ENCODE data around the gene WDFY3.
"Not testable (repeated sequence)": the region's sequence is repeated elsewhere in the genome, so short reads cannot be mapped to it uniquely, and the experiment has no call there.

Gene WDFY3

GRCh38 chr4:84664767-84665166 is 301.7 kb downstream of the WDFY3 start:
- DNase-seq: not testable (repeated sequence)

DNA sequence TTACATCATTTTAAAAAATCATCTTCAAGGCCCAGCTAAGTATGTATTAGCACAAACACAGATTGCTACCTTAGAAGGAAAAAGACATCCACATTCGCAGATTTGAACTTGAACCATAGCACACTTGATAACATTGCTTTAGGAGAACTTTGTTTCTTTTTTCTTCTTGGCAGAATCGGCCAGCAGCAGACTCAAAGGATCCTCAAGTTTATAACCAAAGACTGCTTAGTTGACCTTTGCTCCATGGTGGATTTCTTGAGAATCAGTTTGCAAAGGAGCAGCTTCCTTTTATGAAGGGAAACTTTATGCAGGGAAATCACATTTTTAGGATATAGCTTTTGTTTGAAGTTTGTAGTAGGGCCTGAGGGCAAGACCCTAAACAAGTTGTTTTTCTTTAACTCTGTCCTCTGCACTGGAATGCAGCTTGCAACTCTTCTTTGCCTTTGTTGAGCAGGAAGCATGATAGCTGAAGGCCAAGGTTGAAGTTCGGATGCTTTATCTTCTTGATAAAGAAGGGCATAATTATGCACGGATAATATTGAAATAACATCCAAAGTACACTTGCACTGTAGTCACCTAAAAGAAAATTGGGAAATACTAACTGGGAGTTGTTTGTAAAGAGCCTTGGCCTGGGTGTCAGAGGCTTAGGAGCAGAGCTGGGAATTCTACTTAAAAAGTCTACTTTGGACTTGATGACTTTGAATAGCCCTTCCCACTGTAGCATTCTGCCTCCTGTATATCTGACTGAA is 305.1 kb downstream of the WDFY3 start:
- no peak for DNase-seq

- DNase-seq: no peak
Measured at GRCh38 chr4:84660606-84661005, 305.9 kb downstream of the WDFY3 start.

DNA sequence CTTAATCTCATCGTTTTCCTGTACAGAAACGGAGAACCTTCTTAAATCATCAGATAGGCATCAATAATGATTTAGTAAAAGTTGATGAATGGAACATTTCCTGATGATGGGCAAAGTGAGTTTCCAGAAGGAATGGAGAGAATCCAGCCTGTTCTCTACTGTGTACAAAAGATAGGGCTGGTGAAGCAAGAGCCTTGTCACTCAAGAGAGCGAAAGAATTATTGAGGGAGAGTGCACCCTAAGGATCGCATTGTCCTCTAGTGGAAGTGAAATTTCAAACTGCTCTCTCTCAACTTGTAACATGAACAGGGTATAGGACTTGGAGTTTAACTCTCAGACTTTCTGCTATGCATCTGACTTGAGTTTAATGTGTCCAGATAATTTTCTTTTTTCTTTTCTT is 314.0 kb downstream of the WDFY3 start:
- DNase-seq: no peak

GRCh38 chr4:84651499-84651898 is 315.0 kb downstream of the WDFY3 start:
- no peak for DNase-seq

GRCh38 chr4:84648863-84649647 is 317.4 kb downstream of the WDFY3 start:
- no peak for DNase-seq

DNA sequence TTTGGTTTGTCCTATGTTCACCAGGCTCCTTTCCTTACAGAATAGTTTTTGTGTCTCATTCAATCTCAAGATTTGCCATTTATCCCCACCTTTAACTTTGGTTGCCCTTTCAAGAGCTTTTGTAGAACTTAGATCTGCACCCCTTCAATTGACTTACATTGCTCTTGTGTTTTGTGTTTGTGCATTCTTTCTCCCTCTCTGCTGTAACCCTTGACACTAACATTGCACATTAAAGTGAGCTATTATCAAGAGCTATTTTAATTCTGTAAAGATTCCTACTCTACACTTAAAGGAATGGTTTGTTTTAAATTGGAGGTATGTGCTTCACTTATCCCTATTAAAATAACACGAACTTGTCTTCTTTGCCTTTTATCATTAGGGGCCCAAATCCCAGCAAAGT is 318.3 kb downstream of the WDFY3 start:
- DNase-seq: no peak

DNA sequence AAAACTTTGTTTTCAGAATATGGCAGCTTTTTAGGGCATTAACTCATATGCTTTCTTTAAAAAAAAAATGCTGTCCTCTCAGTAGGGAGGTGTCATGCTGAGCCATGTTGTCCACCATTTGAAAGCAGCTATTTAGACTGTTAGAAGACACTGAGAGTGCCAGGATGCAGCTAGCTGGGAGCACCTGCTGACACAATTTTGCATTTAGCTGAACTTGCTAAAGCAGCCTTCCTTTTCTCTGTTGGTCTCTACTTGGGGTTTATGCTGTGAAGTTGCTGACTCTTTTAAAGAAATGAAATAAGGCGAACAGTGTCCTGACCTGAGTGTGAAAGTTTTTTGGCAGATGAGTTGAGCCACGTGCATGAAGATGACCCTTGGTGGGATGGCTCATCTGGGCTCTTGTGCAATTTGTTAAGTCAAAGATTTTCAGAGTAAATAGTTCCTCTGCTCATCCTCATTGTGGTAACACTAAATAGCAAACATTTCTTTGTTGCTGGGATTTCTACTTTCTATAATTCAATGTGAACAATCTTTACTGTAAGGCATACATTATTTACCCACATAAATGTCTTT is 319.1 kb downstream of the WDFY3 start:
- DNase-seq: no peak

DNA sequence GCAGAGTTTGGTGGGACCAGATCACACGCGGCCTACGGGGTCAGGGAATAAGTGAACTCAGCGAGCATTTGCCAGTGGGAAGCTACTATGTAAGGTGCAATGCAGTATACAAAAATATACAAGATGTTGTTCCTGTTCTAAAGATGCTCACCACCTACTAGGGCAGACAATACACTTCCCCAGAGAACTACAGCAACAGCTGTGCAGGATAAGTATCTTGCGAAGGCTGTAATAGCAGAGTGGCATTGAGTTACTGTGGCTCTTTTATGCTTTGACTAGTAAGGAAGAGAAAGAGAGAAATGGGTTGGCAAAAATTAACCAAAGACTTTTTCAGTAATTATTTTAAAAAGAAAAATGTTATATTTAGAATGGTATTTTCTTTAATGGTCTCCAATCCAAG is 322.4 kb downstream of the WDFY3 start:
- DNase-seq: no peak

DNA sequence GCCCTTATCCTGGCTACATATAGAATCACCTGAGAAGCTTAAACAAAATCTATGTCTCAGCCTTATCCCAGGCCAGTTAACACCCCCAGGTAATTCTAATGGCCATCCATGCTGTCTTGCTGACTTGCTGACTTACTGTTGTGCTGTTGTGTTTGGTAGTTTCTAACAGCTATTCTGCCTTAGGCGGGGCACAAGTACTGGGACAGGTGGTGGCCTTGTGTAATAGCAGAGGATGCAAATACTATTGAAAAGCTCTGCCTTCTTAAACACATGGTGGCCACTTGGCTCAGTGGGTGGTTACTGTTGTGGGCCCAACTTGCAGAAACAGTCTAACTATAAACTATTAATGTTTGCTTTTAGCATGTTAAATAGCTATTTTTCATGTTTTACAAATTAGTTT is 327.3 kb downstream of the WDFY3 start:
- DNase-seq: no peak

- DNase-seq: no peak
Measured at GRCh38 chr4:84638092-84638491, 328.4 kb downstream of the WDFY3 start.

DNA sequence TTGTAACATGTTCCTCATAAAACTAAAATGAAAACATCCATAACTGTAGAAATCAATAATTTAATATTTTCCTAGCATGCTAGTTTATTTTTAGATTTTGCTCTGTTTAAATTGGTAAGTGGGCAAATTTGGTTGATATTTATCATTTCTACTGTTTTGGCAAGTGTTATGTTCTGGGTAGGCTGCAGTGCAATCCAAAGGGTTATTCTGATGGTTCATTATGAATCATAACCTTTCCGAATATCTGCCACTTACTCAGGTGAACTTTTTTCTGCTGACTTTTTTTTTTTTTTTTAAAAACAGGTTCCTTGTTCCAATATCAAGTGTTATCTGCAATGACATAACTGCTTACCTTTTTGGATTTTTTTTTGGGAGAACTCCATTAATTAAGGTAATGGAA is 331.5 kb downstream of the WDFY3 start:
- no peak for DNase-seq

DNA sequence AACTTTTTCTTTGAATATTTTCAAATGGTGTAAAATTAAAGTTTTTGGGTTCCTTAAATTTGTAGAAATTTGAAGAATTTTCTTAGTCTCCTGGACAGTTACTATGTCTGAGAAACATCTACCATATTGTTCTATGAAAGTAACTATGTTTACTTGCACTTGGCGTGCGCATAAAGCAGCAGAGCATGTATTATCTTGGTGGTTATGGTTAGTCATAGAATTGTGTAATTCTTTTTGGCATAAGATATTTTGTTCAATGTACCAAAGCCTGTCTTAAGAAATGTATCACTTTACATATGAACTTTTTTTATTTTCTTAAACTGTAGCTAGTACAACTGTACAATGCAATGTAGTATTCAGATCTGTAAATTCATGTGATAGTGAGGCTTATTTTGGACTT is 334.4 kb downstream of the WDFY3 start:
- no peak for DNase-seq

- DNase-seq: no peak
Measured at GRCh38 chr4:84631573-84631972, 334.9 kb downstream of the WDFY3 start.

- DNase-seq: no peak
Measured at GRCh38 chr4:84626673-84627072, 339.8 kb downstream of the WDFY3 start.

DNA sequence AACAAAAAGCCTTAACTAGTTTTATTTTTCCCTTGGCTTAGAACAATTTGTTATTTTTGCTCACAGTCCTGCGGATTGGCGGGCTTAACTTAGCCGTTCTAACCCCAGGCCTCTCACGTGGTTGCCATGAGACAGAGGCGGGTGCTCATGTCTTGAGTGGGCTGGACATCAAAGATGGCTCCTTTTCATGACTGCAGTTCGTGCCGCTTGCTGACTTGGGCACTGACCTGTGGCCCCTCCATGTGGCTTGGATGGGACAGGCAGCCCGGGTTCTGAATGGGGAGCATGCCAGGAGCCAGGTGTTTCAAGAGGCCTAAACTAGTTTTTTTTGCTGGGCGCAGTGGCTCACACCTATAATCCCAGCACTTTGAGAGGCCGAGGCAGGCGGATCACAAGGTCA is 342.8 kb downstream of the WDFY3 start:
- no peak for DNase-seq

DNA sequence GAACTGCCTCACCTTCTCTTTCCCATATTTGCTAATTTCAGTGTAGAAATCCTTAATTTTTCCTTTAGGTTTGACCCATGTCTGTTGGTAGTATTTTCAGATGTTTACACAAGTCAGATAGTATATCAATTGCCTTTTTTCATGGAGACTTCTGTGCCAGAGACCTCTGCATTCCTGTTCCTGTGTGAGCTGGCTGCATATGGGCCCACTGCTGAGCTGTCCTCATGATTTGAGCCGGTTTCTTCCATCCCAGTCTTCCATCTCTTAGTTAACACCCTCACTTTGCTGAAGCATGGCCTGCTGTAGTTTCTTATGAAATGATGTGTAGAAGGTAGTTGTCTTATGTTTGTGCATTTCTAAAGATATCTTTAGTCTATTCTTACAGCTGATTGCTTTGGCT is 343.5 kb downstream of the WDFY3 start:
- DNase-seq: no peak

Measured in activated CD4-positive, alpha-beta T cell treated with anti-CD3 and anti-CD28 coated beads, Interleukin-2, amount 50 U/mL, for 1 hour (primary cell).